Glutamatergic neuron (in vitro differentiated cells): ENCODE results near the gene PAIP2B. TPM values are rescaled to one million over a fixed set of nuclear protein-coding genes. Genes with fewer than 3 reads are reported as not detected.
A peak's percentile ranks its signal among the peaks of the same experiment; 100 is the strongest.
"Not testable (repeated sequence)": the region's sequence is repeated elsewhere in the genome, so short reads cannot be mapped to it uniquely, and the experiment has no call there.

ENCODE experiments used
- DNase-seq: peaks from one replicate; pipeline ENCODE4 v3.0.0; 2022
- H3K27ac Mint-ChIP-seq: one replicate; pipeline ENCODE4 v1.8.0; 2020; ENCODE audit warnings: mild to moderate bottlenecking, mixed read lengths, inconsistent platforms; ENCODE audit not compliant: unreplicated experiment
- H3K27me3 Mint-ChIP-seq: one replicate; pipeline ENCODE4 v1.8.0; 2020; ENCODE audit warnings: mild to moderate bottlenecking, moderate library complexity, mixed read lengths, inconsistent platforms; ENCODE audit not compliant: unreplicated experiment
- H3K36me3 Mint-ChIP-seq: one replicate; pipeline ENCODE4 v1.8.0; 2020; ENCODE audit warnings: mild to moderate bottlenecking, mixed read lengths, inconsistent platforms; ENCODE audit not compliant: unreplicated experiment
- H3K4me1 Mint-ChIP-seq: one replicate; pipeline ENCODE4 v1.8.0; 2020; ENCODE audit warnings: mild to moderate bottlenecking, low read depth, mixed read lengths, inconsistent platforms; ENCODE audit not compliant: unreplicated experiment
- H3K4me3 Mint-ChIP-seq: one replicate; pipeline ENCODE4 v1.8.0; 2020; ENCODE audit warnings: mild to moderate bottlenecking, mixed read lengths, inconsistent platforms; ENCODE audit not compliant: unreplicated experiment
- H3K9me3 Mint-ChIP-seq: one replicate; pipeline ENCODE4 v1.8.0; 2020; ENCODE audit warnings: mild to moderate bottlenecking, moderate library complexity, mixed read lengths, inconsistent platforms; ENCODE audit not compliant: unreplicated experiment
- CTCF ChIP-seq: fragments of 200-600 bp; sonication (generic); IDR thresholded peaks from one replicate; pipeline ENCODE4 v1.5.0; 2021; ENCODE audit not compliant: partially characterized antibody, unreplicated experiment
- total RNA-seq: library from RNA; stranded (reverse); fragmentation: NEBNext Ultra II Directional; extraction: Animal tissue kit (Norgen Biotek cat#: 25700); gene quantifications from one replicate; pipeline ENCODE4 v1.2.1, GENCODE V29; 2021; ENCODE audit not compliant: unreplicated experiment

The PAIP2B gene
- total RNA-seq, 1 donor from 2014 or later = 15.6 TPM

GRCh38 chr2:71190656-71191569, 36.0 kb downstream of the PAIP2B start:
- Mint-ChIP-seq H3K27me3 (no peaks in the 10 kb centered on the region), H3K4me1 (no peaks in the 10 kb centered on the region), H3K4me3 (no peak overlapping the region), H3K36me3 (peaks cover 8% of the 10 kb centered on the region), H3K9me3 (peaks cover 2% of the 10 kb centered on the region), H3K27ac (peak overlapping the region; percentile 2)
- no peak for DNase-seq
- TF ChIP-seq CTCF = peak; percentile 12

- Mint-ChIP-seq H3K4me1 (peaks cover 14% of the 10 kb centered on the region), H3K27me3 (no peaks in the 10 kb centered on the region), H3K36me3 (no peaks in the 10 kb centered on the region), H3K9me3 (peaks cover 2% of the 10 kb centered on the region), H3K4me3 (no peak overlapping the region), H3K27ac (no peak overlapping the region)
- TF ChIP-seq CTCF = no peak
- DNase-seq = no peak
Observed at GRCh38 chr2:71187589-71187988, 39.3 kb downstream of the PAIP2B start.

GRCh38 chr2:71186973-71187372, 39.9 kb downstream of the PAIP2B start:
- Mint-ChIP-seq H3K4me1 (peaks cover 15% of the 10 kb centered on the region), H3K36me3 (no peaks in the 10 kb centered on the region), H3K27ac (peak overlapping the region; percentile 56), H3K4me3 (no peak overlapping the region), H3K9me3 (peaks cover 2% of the 10 kb centered on the region), H3K27me3 (no peaks in the 10 kb centered on the region)
- TF ChIP-seq CTCF = no peak
- DNase-seq = no peak

GRCh38 chr2:71183306-71184115, 43.4 kb downstream of the PAIP2B start:
- H3K36me3 Mint-ChIP-seq, H3K9me3 Mint-ChIP-seq, DNase-seq, H3K27me3 Mint-ChIP-seq: not testable (repeated sequence)
- peak overlapping the region; percentile 11 for H3K4me3 Mint-ChIP-seq
- peaks cover 22% of the 10 kb centered on the region for H3K4me1 Mint-ChIP-seq
- peak overlapping the region; percentile 23 for H3K27ac Mint-ChIP-seq

GRCh38 chr2:71181316-71181715, 45.6 kb downstream of the PAIP2B start:
- TF ChIP-seq CTCF = no peak
- Mint-ChIP-seq H3K27me3 (peaks cover under 1% of the 10 kb centered on the region), H3K27ac (no peak overlapping the region), H3K4me3 (no peak overlapping the region), H3K9me3 (peaks cover 2% of the 10 kb centered on the region), H3K36me3 (no peaks in the 10 kb centered on the region), H3K4me1 (peaks cover 41% of the 10 kb centered on the region)
- no peak for DNase-seq

- H3K27ac Mint-ChIP-seq, DNase-seq, H3K27me3 Mint-ChIP-seq, H3K4me3 Mint-ChIP-seq, H3K9me3 Mint-ChIP-seq, H3K36me3 Mint-ChIP-seq: not testable (repeated sequence)
- H3K4me1 Mint-ChIP-seq = peaks cover 49% of the 10 kb centered on the region
Observed at GRCh38 chr2:71178836-71179235, 48.1 kb downstream of the PAIP2B start.
